Retinal pigment epithelial cell (primary cell): ENCODE measurements around the gene SMIM10L2A.
"Not testable (repeated sequence)": the region's sequence is repeated elsewhere in the genome, so short reads cannot be mapped to it uniquely, and the experiment has no call there.

Experiments used
- DNase-seq: peaks from one replicate; pipeline ENCODE4 v3.0.0-alpha.2; 2010; ENCODE audit warnings: low read depth
- H3K4me3 ChIP-seq: 2 replicates; pipeline ENCODE4 v1.5.1; 2011; ENCODE audit warnings: mild to moderate bottlenecking, low read length, control low read depth, moderate library complexity
- TF ChIP-seq, protein P1 (sequence below): conservative IDR thresholded peaks from 2 replicates; pipeline ENCODE4 v1.5.1; 2011; ENCODE audit warnings: low read depth, low read length, control low read depth, inconsistent platforms

The SMIM10L2A gene

DNA sequence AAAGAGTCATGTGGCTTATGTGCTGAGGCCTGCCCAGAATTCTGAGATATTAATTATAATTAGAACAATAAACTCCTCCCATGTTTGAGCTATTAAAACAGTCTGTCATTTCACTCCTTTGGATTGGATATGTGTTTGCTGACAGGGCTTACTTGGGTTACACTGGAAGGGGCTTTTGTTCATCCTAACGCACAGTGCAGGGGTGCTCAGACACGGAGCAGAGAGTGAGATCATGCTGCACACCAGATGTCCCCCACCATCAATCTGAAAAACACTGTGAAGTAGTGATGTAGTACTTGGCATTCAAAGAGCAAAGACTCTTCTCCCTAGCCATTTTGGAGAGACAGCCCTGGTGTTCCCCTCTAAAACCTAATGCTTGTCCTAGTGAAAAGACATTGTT, 24.1 kb upstream of the SMIM10L2A start:
- TF ChIP-seq, protein P1, sequence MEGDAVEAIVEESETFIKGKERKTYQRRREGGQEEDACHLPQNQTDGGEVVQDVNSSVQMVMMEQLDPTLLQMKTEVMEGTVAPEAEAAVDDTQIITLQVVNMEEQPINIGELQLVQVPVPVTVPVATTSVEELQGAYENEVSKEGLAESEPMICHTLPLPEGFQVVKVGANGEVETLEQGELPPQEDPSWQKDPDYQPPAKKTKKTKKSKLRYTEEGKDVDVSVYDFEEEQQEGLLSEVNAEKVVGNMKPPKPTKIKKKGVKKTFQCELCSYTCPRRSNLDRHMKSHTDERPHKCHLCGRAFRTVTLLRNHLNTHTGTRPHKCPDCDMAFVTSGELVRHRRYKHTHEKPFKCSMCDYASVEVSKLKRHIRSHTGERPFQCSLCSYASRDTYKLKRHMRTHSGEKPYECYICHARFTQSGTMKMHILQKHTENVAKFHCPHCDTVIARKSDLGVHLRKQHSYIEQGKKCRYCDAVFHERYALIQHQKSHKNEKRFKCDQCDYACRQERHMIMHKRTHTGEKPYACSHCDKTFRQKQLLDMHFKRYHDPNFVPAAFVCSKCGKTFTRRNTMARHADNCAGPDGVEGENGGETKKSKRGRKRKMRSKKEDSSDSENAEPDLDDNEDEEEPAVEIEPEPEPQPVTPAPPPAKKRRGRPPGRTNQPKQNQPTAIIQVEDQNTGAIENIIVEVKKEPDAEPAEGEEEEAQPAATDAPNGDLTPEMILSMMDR = no peak
- no peak overlapping the region for H3K4me3 ChIP-seq
- DNase-seq = no peak

DNA sequence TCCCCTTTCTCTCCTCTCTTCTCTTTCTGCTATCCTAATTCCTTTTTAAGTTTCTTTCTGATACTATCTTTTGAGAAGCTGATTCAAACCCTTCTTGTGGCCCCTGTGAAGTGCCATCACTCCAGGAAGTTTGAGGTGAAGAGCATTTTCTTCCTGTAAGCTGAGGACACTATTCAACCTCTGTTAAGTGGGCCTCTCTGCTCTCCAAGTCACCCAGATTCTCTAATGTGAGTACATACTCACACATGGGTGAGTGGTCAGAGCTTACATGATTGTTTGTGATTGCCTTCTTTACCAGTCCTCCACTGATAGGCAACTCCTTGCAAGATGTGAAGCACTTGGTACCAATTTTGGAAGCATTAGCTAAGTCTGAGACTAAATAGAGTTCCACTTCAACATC, 18.4 kb upstream of the SMIM10L2A start:
- no peak overlapping the region for H3K4me3 ChIP-seq
- no peak for DNase-seq
- TF ChIP-seq, protein P1 = no peak

DNA sequence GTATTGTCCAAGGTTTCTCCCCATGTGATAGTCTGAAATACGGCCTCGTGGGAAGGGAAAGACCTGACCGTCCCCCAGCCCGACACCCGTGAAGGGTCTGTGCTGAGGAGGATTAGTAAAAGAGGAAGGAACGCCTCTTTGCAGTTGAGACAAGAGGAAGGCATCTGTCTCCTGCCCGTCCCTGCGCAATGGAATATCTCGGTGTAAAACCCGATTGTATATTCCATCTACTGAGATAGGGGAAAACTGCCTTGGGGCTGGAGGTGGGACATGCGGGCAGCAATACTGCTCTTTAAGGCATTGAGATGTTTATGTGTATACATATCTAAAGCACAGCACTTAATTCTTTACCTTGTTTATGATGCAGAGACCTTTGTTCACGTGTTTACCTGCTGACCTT, 15.3 kb upstream of the SMIM10L2A start:
- DNase-seq, H3K4me3 ChIP-seq: not testable (repeated sequence)

DNA sequence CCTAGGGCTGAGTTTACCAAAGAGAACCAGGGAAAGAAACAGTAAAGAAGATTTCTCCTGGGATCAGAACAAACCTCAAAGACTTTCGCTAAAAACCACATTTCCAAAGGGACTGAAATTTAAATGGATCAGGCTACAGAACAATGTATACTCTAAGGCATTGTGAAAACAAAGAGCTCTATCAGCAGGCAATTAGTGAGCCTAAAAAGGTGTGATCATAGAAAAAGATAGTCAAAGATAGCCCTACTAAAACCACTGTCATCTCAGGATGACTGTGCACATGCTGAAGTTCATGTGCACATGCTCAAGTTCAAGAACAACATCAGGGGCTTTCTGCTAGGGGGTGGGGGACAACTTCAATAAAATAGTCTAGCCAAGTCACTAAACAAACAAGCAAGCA, 12.9 kb upstream of the SMIM10L2A start:
- DNase-seq = no peak
- H3K4me3 ChIP-seq = no peak overlapping the region
- TF ChIP-seq, protein P1 = no peak

DNA sequence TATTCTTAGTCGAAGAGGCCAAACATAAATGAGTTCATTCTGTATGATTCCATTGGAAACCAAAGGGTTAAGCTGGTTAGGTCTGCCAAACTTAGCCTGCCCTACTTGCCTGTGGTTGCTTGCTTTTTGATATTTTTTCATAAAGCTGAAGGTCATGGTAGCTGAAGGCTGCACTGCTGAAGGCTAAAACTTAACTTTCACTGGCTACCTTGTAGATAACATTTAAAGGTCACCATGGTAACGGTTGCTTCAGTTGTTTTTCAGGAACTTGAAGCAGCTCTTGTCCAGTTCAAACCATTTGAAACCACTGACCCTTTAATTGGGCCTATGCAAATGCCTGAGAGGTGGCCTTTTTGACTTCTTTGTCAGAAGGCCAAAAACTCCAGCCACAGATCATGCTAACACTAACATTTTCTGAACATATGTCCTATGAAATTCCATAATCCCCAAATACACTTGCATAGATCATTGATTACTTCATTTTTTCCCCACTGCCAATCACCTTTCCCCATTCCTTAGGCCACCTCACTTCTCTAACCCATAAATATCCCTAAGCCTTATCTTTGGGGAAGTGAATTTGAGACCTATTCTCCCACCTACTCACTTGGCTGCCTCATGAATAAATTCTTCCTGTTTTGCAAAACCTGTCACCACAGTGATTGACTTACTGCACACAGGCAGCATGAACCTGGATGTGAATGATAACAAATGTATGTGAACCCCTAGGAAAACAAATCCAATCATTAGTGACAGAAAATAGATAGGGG, 10.7 kb upstream of the SMIM10L2A start:
- H3K4me3 ChIP-seq = no peak overlapping the region
- DNase-seq = no peak
- TF ChIP-seq, protein P1 = no peak

DNA sequence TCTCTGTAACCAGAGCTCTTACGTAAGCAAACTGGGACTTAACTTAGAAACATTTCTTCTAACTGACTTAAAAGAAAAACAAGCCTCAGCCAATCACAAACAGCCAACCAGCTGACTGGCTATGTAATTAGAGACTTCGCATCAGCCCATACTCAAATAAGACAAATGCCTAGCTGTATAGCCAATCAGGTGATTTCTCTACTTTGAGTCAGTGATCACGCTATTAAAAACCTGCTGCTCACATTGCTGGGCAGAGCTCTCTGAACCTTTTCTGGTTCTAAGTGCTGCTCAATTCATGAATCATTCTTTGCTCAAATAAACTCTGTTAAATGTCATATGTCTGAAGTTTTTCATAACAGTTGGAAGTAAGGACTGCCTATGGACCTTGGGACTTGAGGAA, 9.9 kb upstream of the SMIM10L2A start:
- DNase-seq = no peak
- no peak overlapping the region for H3K4me3 ChIP-seq
- TF ChIP-seq, protein P1 = no peak

DNA sequence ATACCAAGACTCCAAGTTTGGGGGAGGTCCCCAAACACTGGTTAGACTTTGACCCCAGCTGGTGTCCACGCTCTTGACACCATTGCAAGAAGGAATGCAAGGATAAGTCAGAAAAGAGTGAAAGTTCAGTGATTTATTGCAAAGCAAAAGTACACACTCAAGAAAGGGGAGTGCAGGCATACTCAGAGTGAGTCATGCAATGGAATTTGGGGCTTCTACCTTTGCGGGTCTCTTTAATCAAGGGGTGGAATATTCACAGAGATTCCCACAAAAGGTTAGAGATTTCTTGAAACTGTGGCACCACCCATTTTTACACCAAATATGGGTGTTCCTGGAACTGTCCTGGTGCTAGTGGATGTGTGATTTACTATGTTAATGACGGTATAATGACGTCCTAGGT, 5.2 kb upstream of the SMIM10L2A start:
- TF ChIP-seq, protein P1 = no peak
- no peak for DNase-seq
- no peak overlapping the region for H3K4me3 ChIP-seq
